Progenitor cell of endocrine pancreas (in vitro differentiated cells): Measurements from ENCODE around the gene CUZD1. TPM values are rescaled to one million over a fixed set of nuclear protein-coding genes. Genes with fewer than 3 reads are reported as not detected.

ENCODE experiments used
- DNase-seq: peaks from one replicate; pipeline ENCODE4 v3.0.0; 2021; ENCODE audit warnings: low spot score; ENCODE audit not compliant: unreplicated experiment
- H3K27ac Mint-ChIP-seq: 2 replicates; pipeline ENCODE4 v1.8.0; 2021; ENCODE audit warnings: mild to moderate bottlenecking, moderate library complexity, mixed read lengths
- H3K27me3 Mint-ChIP-seq: 2 replicates; pipeline ENCODE4 v1.8.0; 2021; ENCODE audit warnings: mixed read lengths
- H3K36me3 Mint-ChIP-seq: 2 replicates; pipeline ENCODE4 v1.8.0; 2022; ENCODE audit warnings: mixed read lengths; ENCODE audit not compliant: insufficient read depth
- H3K4me1 Mint-ChIP-seq: 2 replicates; pipeline ENCODE4 v1.8.0; 2021; ENCODE audit warnings: low read depth, mixed read lengths
- H3K4me3 Mint-ChIP-seq: 2 replicates; pipeline ENCODE4 v1.8.0; 2021; ENCODE audit warnings: low read depth, mild to moderate bottlenecking, moderate library complexity, mixed read lengths
- H3K9me3 Mint-ChIP-seq: 2 replicates; pipeline ENCODE4 v1.8.0; 2021; ENCODE audit warnings: low read depth, mixed read lengths
- total RNA-seq: library from RNA; stranded (reverse); gene quantifications from 2 replicates; pipeline ENCODE4 v1.2.1, GENCODE V29; 2021
- TF ChIP-seq, protein P1 (sequence below): fragments of 200-600 bp; sonication (generic); IDR thresholded peaks from one replicate; pipeline ENCODE4 v1.5.0; 2021; ENCODE audit warnings: antibody characterized with exemption, mild to moderate bottlenecking; ENCODE audit not compliant: unreplicated experiment

CUZD1 gene
- total RNA-seq, 1 donor from 2014 or later, result not detected

DNA sequence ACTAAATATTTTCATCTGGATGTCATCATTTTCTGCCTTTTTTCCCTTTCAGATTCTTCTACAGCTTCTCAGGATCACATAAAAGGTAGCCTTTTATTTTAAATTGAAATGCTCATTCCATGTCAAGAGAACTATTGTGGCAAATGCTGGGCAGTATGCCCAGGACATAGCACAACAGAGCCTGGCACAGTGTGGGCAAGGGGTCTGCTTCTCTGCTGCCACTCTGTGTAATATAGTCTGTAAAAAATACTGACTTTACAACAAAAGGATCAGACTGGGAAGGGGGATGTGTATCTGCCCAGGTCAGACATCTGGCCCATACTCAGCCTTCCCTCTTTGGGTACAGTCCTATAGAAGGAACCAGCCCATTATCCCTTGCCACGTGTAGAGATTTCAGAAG lies 62.7 kb downstream of the CUZD1 start:
- DNase-seq, result no peak
- Mint-ChIP-seq H3K4me3 (no peak overlapping the region), H3K4me1 (no peaks in the 10 kb centered on the region), H3K36me3 (no peaks in the 10 kb centered on the region), H3K27ac (no peak overlapping the region), H3K27me3 (peaks cover 27% of the 10 kb centered on the region), H3K9me3 (peaks cover 3% of the 10 kb centered on the region)
- TF ChIP-seq, protein P1, sequence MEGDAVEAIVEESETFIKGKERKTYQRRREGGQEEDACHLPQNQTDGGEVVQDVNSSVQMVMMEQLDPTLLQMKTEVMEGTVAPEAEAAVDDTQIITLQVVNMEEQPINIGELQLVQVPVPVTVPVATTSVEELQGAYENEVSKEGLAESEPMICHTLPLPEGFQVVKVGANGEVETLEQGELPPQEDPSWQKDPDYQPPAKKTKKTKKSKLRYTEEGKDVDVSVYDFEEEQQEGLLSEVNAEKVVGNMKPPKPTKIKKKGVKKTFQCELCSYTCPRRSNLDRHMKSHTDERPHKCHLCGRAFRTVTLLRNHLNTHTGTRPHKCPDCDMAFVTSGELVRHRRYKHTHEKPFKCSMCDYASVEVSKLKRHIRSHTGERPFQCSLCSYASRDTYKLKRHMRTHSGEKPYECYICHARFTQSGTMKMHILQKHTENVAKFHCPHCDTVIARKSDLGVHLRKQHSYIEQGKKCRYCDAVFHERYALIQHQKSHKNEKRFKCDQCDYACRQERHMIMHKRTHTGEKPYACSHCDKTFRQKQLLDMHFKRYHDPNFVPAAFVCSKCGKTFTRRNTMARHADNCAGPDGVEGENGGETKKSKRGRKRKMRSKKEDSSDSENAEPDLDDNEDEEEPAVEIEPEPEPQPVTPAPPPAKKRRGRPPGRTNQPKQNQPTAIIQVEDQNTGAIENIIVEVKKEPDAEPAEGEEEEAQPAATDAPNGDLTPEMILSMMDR, result no peak

Other genes with a start within 250 kb of the CUZD1 start
- not detected in 2 replicates for gene C10orf120, start 146.0 kb downstream of the CUZD1 start, total RNA-seq
- gene FAM24B, start 33.7 kb upstream of the CUZD1 start, total RNA-seq, result not detected in 2 replicates
- gene FAM24A, start 64.8 kb upstream of the CUZD1 start, total RNA-seq, result not detected in 2 replicates
- 13.5 and 14.7 TPM in 2 replicates for gene C10orf88, start 108.4 kb upstream of the CUZD1 start, total RNA-seq
- gene PSTK, start 134.5 kb upstream of the CUZD1 start, total RNA-seq, result 6.1 and 6.3 TPM in 2 replicates
- gene IKZF5, start 162.9 kb upstream of the CUZD1 start, total RNA-seq, result 11.6 and 14.6 TPM in 2 replicates
- 22.4 and 26.0 TPM in 2 replicates for gene ACADSB, start 163.1 kb upstream of the CUZD1 start, total RNA-seq